WERI-Rb-1 (cell line): Measurements from ENCODE around the gene EZH2.

ENCODE experiments used
- DNase-seq: peaks from one replicate; pipeline ENCODE4 v3.0.0-alpha.2; 2020
- H3K27ac ChIP-seq: fragments of 250-450 bp; sonication (Bioruptor Pico); 2 replicates; pipeline ENCODE4 v1.5.1; 2020; ENCODE audit warnings: mild to moderate bottlenecking, moderate library complexity
- H3K27me3 ChIP-seq: fragments of 250-450 bp; sonication (Bioruptor Pico); 2 replicates; pipeline ENCODE4 v1.5.1; 2021; ENCODE audit warnings: mild to moderate bottlenecking, low read depth, moderate library complexity; ENCODE audit not compliant: insufficient read depth, severe bottlenecking
- H3K36me3 ChIP-seq: fragments of 250-450 bp; sonication (Bioruptor Pico); 2 replicates; pipeline ENCODE4 v1.5.1; 2020; ENCODE audit warnings: mild to moderate bottlenecking, moderate library complexity
- H3K4me3 ChIP-seq: 2 replicates; pipeline ENCODE4 v1.5.1; 2011; ENCODE audit warnings: low read depth, mild to moderate bottlenecking, control low read depth, low read length
- H3K9me3 ChIP-seq: fragments of 250-450 bp; sonication (Bioruptor Pico); 2 replicates; pipeline ENCODE4 v1.5.1; 2021; ENCODE audit warnings: mild to moderate bottlenecking, moderate library complexity; ENCODE audit not compliant: severe bottlenecking
- CTCF ChIP-seq: IDR thresholded peaks from 2 replicates; pipeline ENCODE4 v1.5.1; 2011; ENCODE audit warnings: low read depth, mild to moderate bottlenecking, control low read depth, inconsistent platforms, low read length

Gene EZH2

GRCh38 chr7:148915211-148915610 is 31.1 kb upstream of the EZH2 start:
- Histone ChIP-seq H3K4me3 (no peak overlapping the region), H3K27me3 (no peaks in the 10 kb centered on the region), H3K9me3 (no peaks in the 10 kb centered on the region), H3K36me3 (no peaks in the 10 kb centered on the region), H3K27ac (no peak overlapping the region)
- DNase-seq: no peak
- TF ChIP-seq CTCF: no peak

- TF ChIP-seq CTCF: no peak
- no peak overlapping the region for H3K27ac ChIP-seq
- H3K27me3 ChIP-seq: no peaks in the 10 kb centered on the region
- H3K36me3 ChIP-seq: no peaks in the 10 kb centered on the region
- no peak overlapping the region for H3K4me3 ChIP-seq
- no peak for DNase-seq
- H3K9me3 ChIP-seq: no peaks in the 10 kb centered on the region
These were observed 30.2 kb upstream of the EZH2 start for GRCh38 chr7:148914208-148914777.

- DNase-seq: no peak
- H3K9me3 ChIP-seq: no peaks in the 10 kb centered on the region
- no peak overlapping the region for H3K27ac ChIP-seq
These were observed 28.9 kb upstream of the EZH2 start for GRCh38 chr7:148912758-148913541.

GRCh38 chr7:148912151-148912550 is 28.1 kb upstream of the EZH2 start:
- DNase-seq: no peak
- Histone ChIP-seq H3K27me3 (no peaks in the 10 kb centered on the region), H3K9me3 (no peaks in the 10 kb centered on the region), H3K27ac (no peak overlapping the region), H3K4me3 (no peak overlapping the region), H3K36me3 (no peaks in the 10 kb centered on the region)
- TF ChIP-seq CTCF: no peak

More at GRCh38 chr7:148912758-148913541, 28.9 kb upstream of the EZH2 start:
- TF ChIP-seq CTCF: no peak
- Histone ChIP-seq H3K4me3 (no peak overlapping the region), H3K36me3 (no peaks in the 10 kb centered on the region), H3K27me3 (no peaks in the 10 kb centered on the region)

- Histone ChIP-seq H3K27ac (no peak overlapping the region), H3K27me3 (no peaks in the 10 kb centered on the region), H3K4me3 (no peak overlapping the region), H3K36me3 (no peaks in the 10 kb centered on the region), H3K9me3 (no peaks in the 10 kb centered on the region)
- DNase-seq: no peak
- TF ChIP-seq CTCF: no peak
These were observed 27.5 kb upstream of the EZH2 start for GRCh38 chr7:148911626-148912025.
